Panc1 (cell line): Measurements from ENCODE around the gene CPD. TPM values are rescaled to one million over a fixed set of nuclear protein-coding genes. Genes with fewer than 3 reads are reported as not detected.

Source experiments
- ATAC-seq: fragments of 200-7000 bp; cut with Tn5 transposase; 2 replicates; pipeline ENCODE4 v1.9.1; 2020; ENCODE audit warnings: mild to moderate bottlenecking, moderate library complexity
- BruUV-seq: library from RNA; stranded (reverse); fragments of 400-500 nt; replicated peaks from 2 replicates; lab custom pipeline; 2021; lab: Mats Ljungman, UMichigan
- CTCF ChIA-PET: fragments of 300-600 bp; sonication (Branson Sonifier 250); formaldehyde crosslinking; loops from one replicate; lab custom pipeline; 2022; ENCODE audit warnings: antibody characterized with exemption; lab: Charles Lee
- POLR2A ChIA-PET: fragments of 300-600 bp; sonication (Branson Sonifier 250); formaldehyde crosslinking; loops from one replicate; lab custom pipeline; 2022; ENCODE audit warnings: antibody characterized with exemption; lab: Charles Lee
- DNase-seq: peaks from one replicate; pipeline ENCODE4 v3.0.0-alpha.2; 2010; ENCODE audit warnings: low read depth, low spot score
- H3K27ac ChIP-seq: 2 replicates; pipeline ENCODE4 v1.5.1; 2011; ENCODE audit warnings: mild to moderate bottlenecking, low read length, inconsistent platforms
- H3K27me3 ChIP-seq: fragments of 200-500 bp; sonication (Bioruptor generic); 2 replicates; pipeline ENCODE4 v1.6.0; 2014; ENCODE audit warnings: low read length, inconsistent platforms; ENCODE audit not compliant: control insufficient read depth, insufficient read depth
- H3K36me3 ChIP-seq: fragments of 200-500 bp; sonication (Bioruptor generic); 2 replicates; pipeline ENCODE4 v1.5.1; 2014; ENCODE audit warnings: inconsistent platforms, mild to moderate bottlenecking, low read length, moderate library complexity; ENCODE audit not compliant: control insufficient read depth, insufficient read depth
- H3K4me1 ChIP-seq: 2 replicates; pipeline ENCODE4 v1.5.1; 2011; ENCODE audit warnings: inconsistent platforms, mild to moderate bottlenecking, low read length, moderate library complexity; ENCODE audit not compliant: control insufficient read depth, insufficient read depth
- H3K4me3 ChIP-seq, 2 experiments: 2 replicates each; pipeline ENCODE4 v1.5.1; 2011 to 2012; ENCODE audit warnings: low read depth in 2 of 2, low read length in 2 of 2, mild to moderate bottlenecking in 2 of 2, inconsistent platforms in 1 of 2, moderate library complexity in 1 of 2
- H3K9me3 ChIP-seq: fragments of 200-500 bp; sonication (Bioruptor generic); 2 replicates; pipeline ENCODE4 v1.5.1; 2014; ENCODE audit warnings: low read depth, mild to moderate bottlenecking, inconsistent platforms, low read length, moderate library complexity; ENCODE audit not compliant: control insufficient read depth, insufficient read depth
- POLR2AphosphoS5 ChIP-seq: IDR thresholded peaks from 2 replicates; pipeline ENCODE4 v1.6.1; 2012; ENCODE audit warnings: mild to moderate bottlenecking, low read depth, low read length, moderate library complexity
- SIN3A ChIP-seq: IDR thresholded peaks from 2 replicates; pipeline ENCODE4 v1.6.1; 2012; ENCODE audit warnings: low read depth, mild to moderate bottlenecking, low read length, moderate library complexity, borderline replicate concordance; ENCODE audit not compliant: insufficient read depth
- TCF7L2 ChIP-seq: IDR thresholded peaks from 2 replicates; pipeline ENCODE4 v1.6.1; 2011; ENCODE audit warnings: mild to moderate bottlenecking, low read depth, low read length, inconsistent platforms
- in situ Hi-C: cut with HindIII; loops from 2 replicates; pipeline ENCODE4 v1.10.0; 2016; ENCODE audit warnings: low sequenced_read_pairs, low pct_unique_long_range_greater_than_20kb
- intact Hi-C: fragments of 100-400 bp; cut with micrococcal nuclease; formaldehyde crosslinking; loops from one replicate; pipeline ENCODE4 v1.10.0; 2022; ENCODE audit not compliant: unreplicated experiment
- total RNA-seq: library from RNA; stranded (reverse); gene quantifications from one replicate; pipeline ENCODE4 v1.2.1, GENCODE V29; 2021; ENCODE audit not compliant: unreplicated experiment
- TF ChIP-seq, protein P1 (sequence below), 2 experiments: IDR thresholded peaks; 2 replicates each; pipeline ENCODE4 v1.6.1; 2011 to 2012; ENCODE audit warnings: low read depth in 2 of 2, control low read depth in 1 of 2, low read length in 1 of 2, mild to moderate bottlenecking in 1 of 2, moderate library complexity in 1 of 2; ENCODE audit not compliant: insufficient read depth in 1 of 2
- TF ChIP-seq, protein P2 (sequence below): fragments of 450-650 bp; IDR thresholded peaks from 2 replicates; pipeline ENCODE4 v1.5.1; 2017; ENCODE audit warnings: mild to moderate bottlenecking

Gene CPD
- total RNA-seq, 1 experiment from 2014 or later: 93.0 TPM

DNA sequence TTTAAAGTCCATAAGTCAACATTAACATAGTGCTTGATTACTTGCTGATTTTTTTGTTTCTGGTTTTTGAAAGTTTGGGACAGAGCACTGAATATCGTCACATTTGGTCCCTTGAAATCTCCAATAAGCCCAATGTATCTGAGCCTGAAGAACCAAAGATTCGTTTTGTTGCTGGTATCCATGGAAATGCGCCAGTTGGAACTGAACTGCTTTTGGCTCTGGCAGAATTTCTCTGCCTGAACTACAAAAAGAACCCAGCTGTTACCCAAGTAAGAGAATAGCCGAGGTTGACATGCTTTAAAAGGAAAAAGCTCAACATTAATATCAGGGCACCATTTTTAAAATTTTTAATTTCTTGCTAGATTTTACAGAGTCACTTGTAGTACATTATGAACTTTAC, 70.8 kb downstream of the CPD start:
- POLR2A ChIA-PET: no interaction called here

DNA sequence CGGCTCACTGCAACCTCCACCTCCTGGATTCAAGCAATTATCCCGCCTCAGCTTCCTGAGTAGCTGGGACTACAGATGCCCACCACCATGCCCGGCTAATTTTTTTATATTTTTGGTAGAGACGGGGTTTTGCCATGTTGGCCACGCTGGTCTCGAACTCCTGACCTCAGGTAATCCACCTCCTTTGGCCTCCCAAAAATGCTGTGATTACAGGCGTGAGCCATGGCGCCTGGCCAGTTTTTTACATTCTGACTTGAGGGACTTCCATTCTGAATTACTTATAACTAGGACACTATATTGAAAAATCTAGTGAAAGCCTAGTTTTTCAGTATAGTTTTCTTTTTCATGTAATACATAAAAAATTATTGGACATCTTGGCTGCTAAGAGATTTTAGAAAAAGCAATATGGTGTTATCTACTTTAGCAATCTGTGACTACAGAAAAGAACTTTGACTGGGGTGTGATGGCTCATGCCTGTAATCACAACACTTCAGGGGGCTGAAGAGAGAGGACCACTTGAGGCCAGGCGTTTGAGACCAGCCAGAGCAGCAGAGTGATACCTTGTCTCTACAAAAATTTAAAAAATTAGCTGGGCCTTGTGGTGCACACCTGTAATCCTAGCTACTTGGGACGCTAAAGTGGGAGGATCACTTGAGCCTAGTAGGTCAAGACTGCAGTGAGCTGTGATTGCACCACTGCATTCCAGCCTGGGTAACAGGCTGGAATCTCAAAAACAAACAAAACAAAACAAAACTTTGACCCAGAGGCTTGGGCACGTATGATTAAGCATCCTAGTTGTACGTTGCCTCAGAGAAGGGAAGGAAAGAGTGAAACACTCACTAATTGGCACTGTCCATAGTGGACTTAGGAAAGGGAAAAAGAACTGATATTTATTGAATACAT, 71.6 kb downstream of the CPD start:
- ChIA-PET POLR2A (no interaction called here), CTCF (no interaction called here)
- no peaks in the 10 kb centered on the region for H3K36me3 ChIP-seq
- no peak overlapping the region for H3K4me3 ChIP-seq
- no TSS peak for BruUV-seq
- intact Hi-C loops: no loop called here
- no peaks in the 10 kb centered on the region for H3K27me3 ChIP-seq
- H3K9me3 ChIP-seq: no peaks in the 10 kb centered on the region
- DNase-seq (no peak), ATAC-seq (no peak)
- TF ChIP-seq TCF7L2 (no peak), SIN3A (no peak), POLR2AphosphoS5 (no peak)
- TF ChIP-seq, protein P1, sequence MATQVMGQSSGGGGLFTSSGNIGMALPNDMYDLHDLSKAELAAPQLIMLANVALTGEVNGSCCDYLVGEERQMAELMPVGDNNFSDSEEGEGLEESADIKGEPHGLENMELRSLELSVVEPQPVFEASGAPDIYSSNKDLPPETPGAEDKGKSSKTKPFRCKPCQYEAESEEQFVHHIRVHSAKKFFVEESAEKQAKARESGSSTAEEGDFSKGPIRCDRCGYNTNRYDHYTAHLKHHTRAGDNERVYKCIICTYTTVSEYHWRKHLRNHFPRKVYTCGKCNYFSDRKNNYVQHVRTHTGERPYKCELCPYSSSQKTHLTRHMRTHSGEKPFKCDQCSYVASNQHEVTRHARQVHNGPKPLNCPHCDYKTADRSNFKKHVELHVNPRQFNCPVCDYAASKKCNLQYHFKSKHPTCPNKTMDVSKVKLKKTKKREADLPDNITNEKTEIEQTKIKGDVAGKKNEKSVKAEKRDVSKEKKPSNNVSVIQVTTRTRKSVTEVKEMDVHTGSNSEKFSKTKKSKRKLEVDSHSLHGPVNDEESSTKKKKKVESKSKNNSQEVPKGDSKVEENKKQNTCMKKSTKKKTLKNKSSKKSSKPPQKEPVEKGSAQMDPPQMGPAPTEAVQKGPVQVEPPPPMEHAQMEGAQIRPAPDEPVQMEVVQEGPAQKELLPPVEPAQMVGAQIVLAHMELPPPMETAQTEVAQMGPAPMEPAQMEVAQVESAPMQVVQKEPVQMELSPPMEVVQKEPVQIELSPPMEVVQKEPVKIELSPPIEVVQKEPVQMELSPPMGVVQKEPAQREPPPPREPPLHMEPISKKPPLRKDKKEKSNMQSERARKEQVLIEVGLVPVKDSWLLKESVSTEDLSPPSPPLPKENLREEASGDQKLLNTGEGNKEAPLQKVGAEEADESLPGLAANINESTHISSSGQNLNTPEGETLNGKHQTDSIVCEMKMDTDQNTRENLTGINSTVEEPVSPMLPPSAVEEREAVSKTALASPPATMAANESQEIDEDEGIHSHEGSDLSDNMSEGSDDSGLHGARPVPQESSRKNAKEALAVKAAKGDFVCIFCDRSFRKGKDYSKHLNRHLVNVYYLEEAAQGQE (IDR thresholded peaks at IDR 0.05; ENCODE audit: insufficient read depth in 1 of 2, low read depth in 2 of 2, low read length in 1 of 2): no peak
- TF ChIP-seq, protein P2, sequence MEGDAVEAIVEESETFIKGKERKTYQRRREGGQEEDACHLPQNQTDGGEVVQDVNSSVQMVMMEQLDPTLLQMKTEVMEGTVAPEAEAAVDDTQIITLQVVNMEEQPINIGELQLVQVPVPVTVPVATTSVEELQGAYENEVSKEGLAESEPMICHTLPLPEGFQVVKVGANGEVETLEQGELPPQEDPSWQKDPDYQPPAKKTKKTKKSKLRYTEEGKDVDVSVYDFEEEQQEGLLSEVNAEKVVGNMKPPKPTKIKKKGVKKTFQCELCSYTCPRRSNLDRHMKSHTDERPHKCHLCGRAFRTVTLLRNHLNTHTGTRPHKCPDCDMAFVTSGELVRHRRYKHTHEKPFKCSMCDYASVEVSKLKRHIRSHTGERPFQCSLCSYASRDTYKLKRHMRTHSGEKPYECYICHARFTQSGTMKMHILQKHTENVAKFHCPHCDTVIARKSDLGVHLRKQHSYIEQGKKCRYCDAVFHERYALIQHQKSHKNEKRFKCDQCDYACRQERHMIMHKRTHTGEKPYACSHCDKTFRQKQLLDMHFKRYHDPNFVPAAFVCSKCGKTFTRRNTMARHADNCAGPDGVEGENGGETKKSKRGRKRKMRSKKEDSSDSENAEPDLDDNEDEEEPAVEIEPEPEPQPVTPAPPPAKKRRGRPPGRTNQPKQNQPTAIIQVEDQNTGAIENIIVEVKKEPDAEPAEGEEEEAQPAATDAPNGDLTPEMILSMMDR: no peak
- H3K4me1 ChIP-seq: no peaks in the 10 kb centered on the region
- in situ Hi-C loops: no loop called here
- no peak overlapping the region for H3K27ac ChIP-seq

More for the DNA sequence above, 70.8 kb downstream of the CPD start:
- Histone ChIP-seq H3K27me3 (no peaks in the 10 kb centered on the region), H3K36me3 (no peaks in the 10 kb centered on the region), H3K27ac (no peak overlapping the region), H3K4me1 (no peaks in the 10 kb centered on the region), H3K9me3 (no peaks in the 10 kb centered on the region), H3K4me3 (no peak overlapping the region)
- DNase-seq (no peak), ATAC-seq (no peak)
- BruUV-seq: no TSS peak
- TF ChIP-seq, protein P1 (IDR thresholded peaks at IDR 0.05; ENCODE audit: insufficient read depth in 1 of 2, low read depth in 2 of 2, low read length in 1 of 2): no peak
- TF ChIP-seq POLR2AphosphoS5 (no peak), SIN3A (no peak), TCF7L2 (no peak)
- TF ChIP-seq, protein P2: no peak
- CTCF ChIA-PET: no interaction called here
- intact Hi-C loops (no loop called here), in situ Hi-C loops (no loop called here)
